GM23338 (cell line): Measurements from ENCODE around the gene PLCL1. TPM values are rescaled to one million over a fixed set of nuclear protein-coding genes. Genes with fewer than 3 reads are reported as not detected.

Source experiments
- ATAC-seq: fragments of 200-7000 bp; cut with Tn5 transposase; 3 replicates; pipeline ENCODE4 v1.9.1; 2020
- DNase-seq: peaks from one replicate; pipeline ENCODE4 v3.0.0-alpha.2; 2015; ENCODE audit warnings: low spot score
- H2AFZ ChIP-seq: fragments of 200-600 bp; sonication (generic); 2 replicates; pipeline ENCODE4 v1.8.0; 2016; ENCODE audit warnings: antibody characterized with exemption, mild to moderate bottlenecking, moderate library complexity
- H3F3A ChIP-seq: fragments of 200-600 bp; sonication (generic); replicated peaks from 2 replicates; pipeline ENCODE4 v1.8.0; 2017; ENCODE audit warnings: antibody characterized with exemption, mixed run types, low read depth
- H3K27ac ChIP-seq: fragments of 200-600 bp; sonication (generic); 2 replicates; pipeline ENCODE4 v1.6.1; 2016; ENCODE audit warnings: low read depth
- H3K27me3 ChIP-seq: fragments of 200-600 bp; sonication (generic); 2 replicates; pipeline ENCODE4 v1.8.0; 2016; ENCODE audit warnings: mild to moderate bottlenecking, mixed run types, moderate library complexity; ENCODE audit not compliant: insufficient read depth
- H3K36me3 ChIP-seq: fragments of 200-600 bp; sonication (generic); 2 replicates; pipeline ENCODE4 v1.8.0; 2016; ENCODE audit warnings: mild to moderate bottlenecking; ENCODE audit not compliant: insufficient read depth
- H3K4me1 ChIP-seq: fragments of 200-600 bp; sonication (generic); 2 replicates; pipeline ENCODE4 v1.8.0; 2016; ENCODE audit warnings: mild to moderate bottlenecking, moderate library complexity; ENCODE audit not compliant: insufficient read depth
- H3K4me2 ChIP-seq: fragments of 200-600 bp; sonication (generic); 2 replicates; pipeline ENCODE4 v1.7.1; 2017; ENCODE audit warnings: mixed run types
- H3K4me3 ChIP-seq: fragments of 200-600 bp; sonication (generic); 2 replicates; pipeline ENCODE4 v1.6.1; 2016; ENCODE audit warnings: mixed run types
- H3K79me2 ChIP-seq: fragments of 200-600 bp; sonication (generic); replicated peaks from 2 replicates; pipeline ENCODE4 v1.8.0; 2017; ENCODE audit warnings: mild to moderate bottlenecking; ENCODE audit not compliant: insufficient read depth
- H3K9me2 ChIP-seq: fragments of 200-600 bp; sonication (generic); 2 replicates; pipeline ENCODE4 v1.8.0; 2017; ENCODE audit not compliant: insufficient read depth
- H4K20me1 ChIP-seq: fragments of 200-600 bp; sonication (generic); replicated peaks from 2 replicates; pipeline ENCODE4 v1.8.0; 2017; ENCODE audit warnings: mild to moderate bottlenecking; ENCODE audit not compliant: insufficient read depth
- H3K27ac Mint-ChIP-seq: 2 replicates; pipeline ENCODE4 v1.8.0; 2020; ENCODE audit warnings: inconsistent platforms, mild to moderate bottlenecking, moderate library complexity, mixed read lengths
- H3K27me3 Mint-ChIP-seq: 3 replicates; pipeline ENCODE4 v1.8.0; 2022; ENCODE audit warnings: low read depth, mild to moderate bottlenecking, moderate library complexity, mixed read lengths, inconsistent platforms; ENCODE audit not compliant: insufficient read depth, poor library complexity
- H3K36me3 Mint-ChIP-seq: 3 replicates; pipeline ENCODE4 v1.8.0; 2021; ENCODE audit warnings: low read depth, mild to moderate bottlenecking, inconsistent platforms, moderate library complexity, mixed read lengths
- H3K4me1 Mint-ChIP-seq: 3 replicates; pipeline ENCODE4 v1.8.0; 2020; ENCODE audit warnings: mild to moderate bottlenecking, inconsistent platforms, mixed read lengths
- H3K4me3 Mint-ChIP-seq: 3 replicates; pipeline ENCODE4 v1.8.0; 2021; ENCODE audit warnings: moderate library complexity, mild to moderate bottlenecking, inconsistent platforms, mixed read lengths
- H3K9me3 Mint-ChIP-seq: 3 replicates; pipeline ENCODE4 v1.8.0; 2020; ENCODE audit warnings: moderate library complexity, mild to moderate bottlenecking, inconsistent platforms, mixed read lengths
- CREB1 ChIP-seq: fragments of 250-450 bp; sonication (Bioruptor Pico); IDR thresholded peaks from 2 replicates; pipeline ENCODE4 v1.5.0; 2020; ENCODE audit warnings: low read depth, mild to moderate bottlenecking, moderate library complexity
- EZH2 ChIP-seq: fragments of 200-600 bp; sonication (generic); IDR thresholded peaks from one replicate; pipeline ENCODE4 v1.8.0; 2017; ENCODE audit warnings: antibody characterized with exemption, mild to moderate bottlenecking, low read depth; ENCODE audit not compliant: unreplicated experiment
- EZH2phosphoT487 ChIP-seq: fragments of 200-600 bp; sonication (generic); IDR thresholded peaks from one replicate; pipeline ENCODE4 v1.8.1; 2018; ENCODE audit warnings: antibody characterized with exemption; ENCODE audit not compliant: unreplicated experiment
- JUNB ChIP-seq: IDR thresholded peaks from one replicate; pipeline ENCODE4 v1.6.1; 2016; ENCODE audit warnings: antibody characterized with exemption; ENCODE audit not compliant: unreplicated experiment
- NANOG ChIP-seq: IDR thresholded peaks from 2 replicates; pipeline ENCODE4 v1.6.1; 2016; ENCODE audit warnings: antibody characterized with exemption, borderline replicate concordance
- POLR2AphosphoS5 ChIP-seq: IDR thresholded peaks from 2 replicates; pipeline ENCODE4 v1.6.1; 2016; ENCODE audit warnings: antibody characterized with exemption, low read depth
- STAT1 ChIP-seq: IDR thresholded peaks from one replicate; pipeline ENCODE4 v1.6.1; 2016; ENCODE audit warnings: antibody characterized with exemption; ENCODE audit not compliant: unreplicated experiment
- ZNF114 ChIP-seq: fragments of 250-450 bp; sonication (Bioruptor Pico); IDR thresholded peaks from 2 replicates; pipeline ENCODE4 v1.5.0; 2020; ENCODE audit warnings: mild to moderate bottlenecking, moderate library complexity
- ZNF331 ChIP-seq: fragments of 250-450 bp; sonication (Bioruptor Pico); IDR thresholded peaks from 2 replicates; pipeline ENCODE4 v1.5.0; 2020; ENCODE audit warnings: low read depth, mild to moderate bottlenecking, moderate library complexity
- polyA plus RNA-seq: library from polyadenylated mRNA; unstranded; fragments of >200 nt; fragmentation: Nextera tagmentation; extraction: Ambion mirVana; gene quantifications from 2 replicates; pipeline ENCODE4 v1.2.1, GENCODE V29; 2016
- total RNA-seq: library from RNA; depleted of rRNA; stranded (reverse); fragments of >200 nt; shearing (Covaris generic); gene quantifications from 2 replicates; pipeline ENCODE4 v1.2.3, GENCODE V29; 2014
- TF ChIP-seq, protein P1 (sequence below): IDR thresholded peaks from one replicate; pipeline ENCODE4 v1.6.1; 2018; ENCODE audit warnings: antibody characterized with exemption; ENCODE audit not compliant: unreplicated experiment
- TF ChIP-seq, protein P2 (sequence below), 2 experiments: fragments of 200-600 bp in 1 of 2; sonication (generic) in 1 of 2; conservative IDR thresholded peaks; 2 replicates each; pipeline versions ENCODE4 v1.5.1 to v1.6.1; 2016 to 2017; ENCODE audit warnings: antibody characterized with exemption in 2 of 2, low read depth in 2 of 2, mild to moderate bottlenecking in 2 of 2, moderate library complexity in 1 of 2
- TF ChIP-seq, protein P3 (sequence below): IDR thresholded peaks from 2 replicates; pipeline ENCODE4 v1.6.1; 2016; ENCODE audit warnings: antibody characterized with exemption

PLCL1 gene
- total and polyA plus RNA-seq, 2 experiments from 2014 or later = not detected

DNA sequence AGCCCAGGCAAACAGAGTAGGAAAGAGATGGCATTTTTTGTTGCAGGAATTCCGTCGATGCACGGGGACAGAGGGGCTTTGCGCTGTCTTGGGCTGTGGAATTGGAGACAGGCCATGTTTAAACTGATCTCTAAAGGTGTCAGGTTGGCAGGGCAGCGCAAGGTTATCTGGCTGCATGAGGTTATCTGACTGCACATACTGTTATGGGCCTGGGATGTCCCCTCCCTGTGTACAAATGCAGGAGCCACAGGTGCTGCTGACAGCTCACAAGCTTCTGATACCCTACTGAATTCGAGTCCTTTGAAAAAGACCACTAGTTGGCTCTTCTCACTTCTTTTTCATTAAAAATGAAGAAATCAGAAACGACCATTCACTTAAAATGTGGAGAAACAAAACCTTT is 255.4 kb downstream of the PLCL1 start (continued):
- TF ChIP-seq, protein P1, sequence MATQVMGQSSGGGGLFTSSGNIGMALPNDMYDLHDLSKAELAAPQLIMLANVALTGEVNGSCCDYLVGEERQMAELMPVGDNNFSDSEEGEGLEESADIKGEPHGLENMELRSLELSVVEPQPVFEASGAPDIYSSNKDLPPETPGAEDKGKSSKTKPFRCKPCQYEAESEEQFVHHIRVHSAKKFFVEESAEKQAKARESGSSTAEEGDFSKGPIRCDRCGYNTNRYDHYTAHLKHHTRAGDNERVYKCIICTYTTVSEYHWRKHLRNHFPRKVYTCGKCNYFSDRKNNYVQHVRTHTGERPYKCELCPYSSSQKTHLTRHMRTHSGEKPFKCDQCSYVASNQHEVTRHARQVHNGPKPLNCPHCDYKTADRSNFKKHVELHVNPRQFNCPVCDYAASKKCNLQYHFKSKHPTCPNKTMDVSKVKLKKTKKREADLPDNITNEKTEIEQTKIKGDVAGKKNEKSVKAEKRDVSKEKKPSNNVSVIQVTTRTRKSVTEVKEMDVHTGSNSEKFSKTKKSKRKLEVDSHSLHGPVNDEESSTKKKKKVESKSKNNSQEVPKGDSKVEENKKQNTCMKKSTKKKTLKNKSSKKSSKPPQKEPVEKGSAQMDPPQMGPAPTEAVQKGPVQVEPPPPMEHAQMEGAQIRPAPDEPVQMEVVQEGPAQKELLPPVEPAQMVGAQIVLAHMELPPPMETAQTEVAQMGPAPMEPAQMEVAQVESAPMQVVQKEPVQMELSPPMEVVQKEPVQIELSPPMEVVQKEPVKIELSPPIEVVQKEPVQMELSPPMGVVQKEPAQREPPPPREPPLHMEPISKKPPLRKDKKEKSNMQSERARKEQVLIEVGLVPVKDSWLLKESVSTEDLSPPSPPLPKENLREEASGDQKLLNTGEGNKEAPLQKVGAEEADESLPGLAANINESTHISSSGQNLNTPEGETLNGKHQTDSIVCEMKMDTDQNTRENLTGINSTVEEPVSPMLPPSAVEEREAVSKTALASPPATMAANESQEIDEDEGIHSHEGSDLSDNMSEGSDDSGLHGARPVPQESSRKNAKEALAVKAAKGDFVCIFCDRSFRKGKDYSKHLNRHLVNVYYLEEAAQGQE = no peak
- no peak for TF ChIP-seq JUNB

DNA sequence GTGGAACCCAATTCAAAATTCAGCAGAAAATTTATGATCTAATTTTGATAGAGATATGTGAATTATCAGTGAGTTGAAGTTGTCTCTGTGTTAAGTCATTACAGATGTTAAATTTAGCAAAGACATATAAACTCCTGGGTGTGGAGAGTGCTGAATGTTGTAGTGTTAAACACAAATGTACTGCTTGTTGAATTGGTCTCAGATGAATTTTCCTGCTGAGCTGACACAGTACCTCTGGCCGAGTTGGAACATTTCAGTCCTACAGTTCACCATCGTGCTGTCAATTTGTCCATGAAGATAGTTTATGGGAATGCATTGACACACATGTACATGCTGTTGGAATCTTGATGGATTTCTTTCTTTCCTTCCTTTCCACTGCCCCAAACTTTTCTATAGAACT is 255.9 kb downstream of the PLCL1 start:
- Mint-ChIP-seq H3K4me1 (peaks cover 2% of the 10 kb centered on the region; the same call in 1 of the 3 replicates), H3K9me3 (no peaks in the 10 kb centered on the region), H3K27ac (no peak overlapping the region), H3K36me3 (no peaks in the 10 kb centered on the region), H3K4me3 (no peak overlapping the region), H3K27me3 (no peaks in the 10 kb centered on the region)
- Histone ChIP-seq H2AFZ (no peak overlapping the region), H3K36me3 (no peaks in the 10 kb centered on the region), H4K20me1 (no peaks in the 10 kb centered on the region), H3F3A (no peaks in the 10 kb centered on the region), H3K27ac (no peak overlapping the region), H3K9me2 (no peaks in the 10 kb centered on the region), H3K4me3 (no peak overlapping the region), H3K4me2 (no peak overlapping the region), H3K4me1 (no peaks in the 10 kb centered on the region), H3K79me2 (no peaks in the 10 kb centered on the region), H3K27me3 (no peaks in the 10 kb centered on the region)
- no peak for DNase-seq
- no peak for ATAC-seq
- TF ChIP-seq POLR2AphosphoS5 (no peak), STAT1 (no peak)

DNA sequence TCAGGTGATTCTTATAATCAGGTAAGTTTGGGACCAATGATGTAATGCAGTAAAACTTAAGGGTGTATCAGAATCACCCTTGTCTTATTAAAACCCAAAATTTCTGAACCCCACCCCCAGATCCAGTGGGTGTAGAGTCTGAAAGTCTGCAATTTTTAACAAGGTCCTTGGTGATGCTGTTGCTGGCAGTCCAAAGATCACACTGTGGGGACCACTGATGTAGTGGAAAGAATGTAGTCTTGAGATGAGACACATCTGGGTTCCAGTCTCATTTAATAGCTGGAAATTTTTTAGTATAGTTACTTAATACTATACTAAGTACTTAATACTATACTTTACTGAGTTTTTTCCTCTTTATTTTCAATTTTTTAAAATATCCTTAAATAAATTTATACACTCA is 258.4 kb downstream of the PLCL1 start:
- Mint-ChIP-seq H3K4me3 (no peak overlapping the region), H3K27ac (no peak overlapping the region), H3K27me3 (no peaks in the 10 kb centered on the region)
- TF ChIP-seq JUNB = no peak
- TF ChIP-seq CREB1 (CRISPR knock-in tag) = no peak
- no peak for TF ChIP-seq NANOG
- TF ChIP-seq EZH2phosphoT487 = no peak
- TF ChIP-seq, protein P1 = no peak
- TF ChIP-seq ZNF331 (CRISPR knock-in tag) = no peak
- TF ChIP-seq EZH2 = no peak
- no peak for TF ChIP-seq ZNF114 (CRISPR knock-in tag)
- TF ChIP-seq, protein P2, sequence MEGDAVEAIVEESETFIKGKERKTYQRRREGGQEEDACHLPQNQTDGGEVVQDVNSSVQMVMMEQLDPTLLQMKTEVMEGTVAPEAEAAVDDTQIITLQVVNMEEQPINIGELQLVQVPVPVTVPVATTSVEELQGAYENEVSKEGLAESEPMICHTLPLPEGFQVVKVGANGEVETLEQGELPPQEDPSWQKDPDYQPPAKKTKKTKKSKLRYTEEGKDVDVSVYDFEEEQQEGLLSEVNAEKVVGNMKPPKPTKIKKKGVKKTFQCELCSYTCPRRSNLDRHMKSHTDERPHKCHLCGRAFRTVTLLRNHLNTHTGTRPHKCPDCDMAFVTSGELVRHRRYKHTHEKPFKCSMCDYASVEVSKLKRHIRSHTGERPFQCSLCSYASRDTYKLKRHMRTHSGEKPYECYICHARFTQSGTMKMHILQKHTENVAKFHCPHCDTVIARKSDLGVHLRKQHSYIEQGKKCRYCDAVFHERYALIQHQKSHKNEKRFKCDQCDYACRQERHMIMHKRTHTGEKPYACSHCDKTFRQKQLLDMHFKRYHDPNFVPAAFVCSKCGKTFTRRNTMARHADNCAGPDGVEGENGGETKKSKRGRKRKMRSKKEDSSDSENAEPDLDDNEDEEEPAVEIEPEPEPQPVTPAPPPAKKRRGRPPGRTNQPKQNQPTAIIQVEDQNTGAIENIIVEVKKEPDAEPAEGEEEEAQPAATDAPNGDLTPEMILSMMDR (conservative IDR thresholded peaks at IDR 0.05; ENCODE audit: low read depth in 2 of 2) = no peak
- no peak for TF ChIP-seq STAT1
- TF ChIP-seq POLR2AphosphoS5 = no peak
- TF ChIP-seq, protein P3, sequence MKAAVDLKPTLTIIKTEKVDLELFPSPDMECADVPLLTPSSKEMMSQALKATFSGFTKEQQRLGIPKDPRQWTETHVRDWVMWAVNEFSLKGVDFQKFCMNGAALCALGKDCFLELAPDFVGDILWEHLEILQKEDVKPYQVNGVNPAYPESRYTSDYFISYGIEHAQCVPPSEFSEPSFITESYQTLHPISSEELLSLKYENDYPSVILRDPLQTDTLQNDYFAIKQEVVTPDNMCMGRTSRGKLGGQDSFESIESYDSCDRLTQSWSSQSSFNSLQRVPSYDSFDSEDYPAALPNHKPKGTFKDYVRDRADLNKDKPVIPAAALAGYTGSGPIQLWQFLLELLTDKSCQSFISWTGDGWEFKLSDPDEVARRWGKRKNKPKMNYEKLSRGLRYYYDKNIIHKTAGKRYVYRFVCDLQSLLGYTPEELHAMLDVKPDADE = no peak

More for the DNA sequence above, 258.4 kb downstream of the PLCL1 start:
- Histone ChIP-seq H2AFZ (no peak overlapping the region), H3F3A (no peaks in the 10 kb centered on the region), H3K4me2 (no peak overlapping the region), H4K20me1 (no peaks in the 10 kb centered on the region), H3K4me1 (no peaks in the 10 kb centered on the region), H3K4me3 (no peak overlapping the region), H3K79me2 (no peaks in the 10 kb centered on the region), H3K9me2 (no peaks in the 10 kb centered on the region), H3K27ac (no peak overlapping the region), H3K27me3 (no peaks in the 10 kb centered on the region), H3K36me3 (no peaks in the 10 kb centered on the region)
- H3K9me3 Mint-ChIP-seq = no peaks in the 10 kb centered on the region
- peaks cover 4% of the 10 kb centered on the region; the same call in 1 of the 3 replicates for H3K4me1 Mint-ChIP-seq
- DNase-seq = no peak
- H3K36me3 Mint-ChIP-seq = no peaks in the 10 kb centered on the region
- no peak for ATAC-seq
